ENCODE results near the gene CRMP1.

The CRMP1 gene

GRCh38 chr4:5928274-5928673 is 35.4 kb upstream of the CRMP1 start:
- TF ChIP-seq, protein P1, sequence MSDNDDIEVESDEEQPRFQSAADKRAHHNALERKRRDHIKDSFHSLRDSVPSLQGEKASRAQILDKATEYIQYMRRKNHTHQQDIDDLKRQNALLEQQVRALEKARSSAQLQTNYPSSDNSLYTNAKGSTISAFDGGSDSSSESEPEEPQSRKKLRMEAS (IDR thresholded peaks at IDR 0.05; ENCODE audit: low read depth, low read length): no peak
- TF ChIP-seq CTCF (IDR thresholded peaks at IDR 0.05; ENCODE audit: low read depth, low read length): no peak
- TF ChIP-seq POLR2A (IDR thresholded peaks at IDR 0.05; ENCODE audit: extremely low read depth, insufficient read length): no peak
- no peak for TF ChIP-seq MYC (IDR thresholded peaks at IDR 0.05; ENCODE audit: low read depth, low read length)
- no peak overlapping the region for H3K4me3 ChIP-seq (ENCODE audit: low read depth, low read length)
- no peak for DNase-seq (ENCODE audit: low read depth)

DNA sequence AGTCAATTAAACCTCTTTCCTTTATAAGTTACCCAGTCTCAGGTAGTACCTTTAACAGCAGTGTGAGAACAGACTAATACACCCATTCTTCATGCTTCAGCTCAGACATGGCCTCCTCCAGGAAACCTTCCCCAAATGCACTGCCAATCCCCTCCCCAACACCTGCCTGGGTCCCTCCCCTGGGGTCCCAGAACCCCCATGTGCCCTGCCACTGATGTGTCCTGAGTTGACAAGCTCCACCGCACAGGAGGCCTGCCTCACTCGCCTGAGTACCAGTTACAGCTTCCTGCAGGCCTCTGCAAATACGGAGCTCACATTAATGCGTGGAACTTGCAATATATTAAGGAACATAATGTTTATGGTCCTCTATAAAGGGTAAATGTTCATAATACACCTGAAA is 34.9 kb upstream of the CRMP1 start:
- TF ChIP-seq, protein P1 (IDR thresholded peaks at IDR 0.05; ENCODE audit: low read depth, low read length): no peak
- TF ChIP-seq MYC (IDR thresholded peaks at IDR 0.05; ENCODE audit: low read depth, low read length) (no peak), CTCF (IDR thresholded peaks at IDR 0.05; ENCODE audit: low read depth, low read length) (no peak), POLR2A (IDR thresholded peaks at IDR 0.05; ENCODE audit: extremely low read depth, insufficient read length) (no peak)
- no peak overlapping the region for H3K4me3 ChIP-seq (ENCODE audit: low read depth, low read length)
- DNase-seq (ENCODE audit: low read depth): no peak

DNA sequence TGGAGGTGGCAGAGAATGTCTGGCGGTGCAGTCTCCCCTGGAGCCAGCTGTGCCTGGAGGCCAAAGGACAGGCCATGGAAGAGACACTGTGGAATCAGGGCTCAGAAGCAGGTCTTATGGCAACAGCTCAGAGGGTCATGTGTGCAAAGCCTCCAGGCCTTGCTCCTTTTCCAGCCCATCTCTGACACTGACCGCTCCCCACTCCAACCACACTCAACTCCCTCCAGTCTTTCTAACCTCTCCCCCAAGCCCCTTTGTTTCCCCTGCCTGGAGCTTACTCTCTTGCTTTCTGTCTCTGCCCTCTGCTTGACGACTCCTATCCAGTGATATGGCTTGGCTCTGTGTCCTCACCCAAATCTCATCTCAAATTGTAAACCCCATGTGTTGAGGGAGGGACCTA is 34.2 kb upstream of the CRMP1 start:
- H3K4me3 ChIP-seq (ENCODE audit: low read depth, low read length): no peak overlapping the region
- DNase-seq (ENCODE audit: low read depth): no peak
- TF ChIP-seq CTCF (IDR thresholded peaks at IDR 0.05; ENCODE audit: low read depth, low read length) (no peak), POLR2A (IDR thresholded peaks at IDR 0.05; ENCODE audit: extremely low read depth, insufficient read length) (no peak), MYC (IDR thresholded peaks at IDR 0.05; ENCODE audit: low read depth, low read length) (no peak)
- TF ChIP-seq, protein P1 (IDR thresholded peaks at IDR 0.05; ENCODE audit: low read depth, low read length): no peak

GRCh38 chr4:5926598-5926997 is 33.7 kb upstream of the CRMP1 start:
- no peak overlapping the region for H3K4me3 ChIP-seq (ENCODE audit: low read depth, low read length)
- no peak for DNase-seq (ENCODE audit: low read depth)
- no peak for TF ChIP-seq CTCF (IDR thresholded peaks at IDR 0.05; ENCODE audit: low read depth, low read length)

GRCh38 chr4:5925419-5926200 is 32.7 kb upstream of the CRMP1 start:
- DNase-seq (ENCODE audit: low read depth): no peak
- TF ChIP-seq POLR2A (IDR thresholded peaks at IDR 0.05; ENCODE audit: extremely low read depth, insufficient read length) (no peak), MYC (IDR thresholded peaks at IDR 0.05; ENCODE audit: low read depth, low read length) (no peak), CTCF (IDR thresholded peaks at IDR 0.05; ENCODE audit: low read depth, low read length) (no peak)
- TF ChIP-seq, protein P1 (IDR thresholded peaks at IDR 0.05; ENCODE audit: low read depth, low read length): no peak
- no peak overlapping the region for H3K4me3 ChIP-seq (ENCODE audit: low read depth, low read length)
